Mammary epithelial cell (primary cell): ENCODE data around the gene STIMATE.

Experiments used
- CTCF ChIP-seq, 2 donors: IDR thresholded peaks in 1 of 2; conservative IDR thresholded peaks in 1 of 2; 2 replicates each; pipeline ENCODE4 v1.5.1; 2011 to 2012; ENCODE audit warnings: inconsistent platforms in 2 of 2, low read length in 2 of 2, mild to moderate bottlenecking in 2 of 2, control low read depth in 1 of 2, low read depth in 1 of 2; ENCODE audit not compliant: insufficient read depth in 1 of 2; ENCODE audit errors: extremely low read depth in 1 of 2
- EZH2 ChIP-seq: IDR thresholded peaks from 2 replicates; pipeline ENCODE4 v1.6.1; 2012; ENCODE audit warnings: low read length, inconsistent platforms, borderline replicate concordance

GRCh38 chr3:52880474-52880873 is 16.9 kb downstream of the STIMATE start:
- TF ChIP-seq CTCF (conservative IDR thresholded peaks at IDR 0.05 in 1 of 2, IDR thresholded peaks at IDR 0.05 in 1 of 2; ENCODE audit: extremely low read depth in 1 of 2, insufficient read depth in 1 of 2, low read depth in 1 of 2, low read length in 2 of 2) (no peak), EZH2 (no peak)
